Prostate gland (tissue), 2 donors: ENCODE results near the gene PLVAP. TPM values are rescaled to one million over a fixed set of nuclear protein-coding genes. Genes with fewer than 3 reads are reported as not detected.

ENCODE experiments used
- DNase-seq: peaks from one replicate; pipeline ENCODE4 v3.0.0-alpha.2; 2019; ENCODE audit warnings: low spot score
- H3K27ac ChIP-seq, 2 donors: fragments of 200-600 bp; sonication (generic); 2 replicates each; pipeline ENCODE4 v1.5.1; 2017 to 2019
- H3K27me3 ChIP-seq: fragments of 200-600 bp; sonication (generic); replicated peaks from 2 replicates; pipeline ENCODE4 v1.5.1; 2019; ENCODE audit not compliant: insufficient read depth
- H3K36me3 ChIP-seq, 2 donors: fragments of 200-600 bp; sonication (generic); 1 replicate in 1 of 2; 2 replicates in 1 of 2; pipeline versions ENCODE4 v1.5.1 to v1.8.1; 2017 to 2019
- H3K4me1 ChIP-seq: fragments of 200-600 bp; sonication (generic); replicated peaks from 2 replicates; pipeline ENCODE4 v1.5.1; 2019
- H3K4me3 ChIP-seq, 2 donors: fragments of 200-600 bp; sonication (generic); 2 replicates each; pipeline ENCODE4 v1.5.1; 2017 to 2019
- H3K9me3 ChIP-seq: fragments of 200-600 bp; sonication (generic); 2 replicates; pipeline ENCODE4 v1.5.1; 2017
- CTCF ChIP-seq, 4 experiments: fragments of 200-600 bp in 2 of 4; fragments of 450-650 bp in 2 of 4; sonication (generic) in 2 of 4; IDR thresholded peaks; 1 replicate in 3 of 4; 2 replicates in 1 of 4; pipeline ENCODE4 v1.5.1; 2016 to 2019; ENCODE audit warnings: antibody characterized with exemption in 4 of 4, mild to moderate bottlenecking in 2 of 4, moderate library complexity in 2 of 4
- POLR2A ChIP-seq: fragments of 450-650 bp; IDR thresholded peaks from one replicate; pipeline ENCODE4 v1.6.1; 2016; ENCODE audit warnings: antibody characterized with exemption, mild to moderate bottlenecking
- POLR2AphosphoS5 ChIP-seq: sonication (generic); formaldehyde crosslinking; IDR thresholded peaks from one replicate; pipeline ENCODE4 v1.6.1; 2017; ENCODE audit warnings: antibody characterized with exemption
- WGBS: methylation state at CpG from one replicate; pipeline ENCODE4 v1.1.5; 2018; 5-methylcytosine and 5-hydroxymethylcytosine counted together
- intact Hi-C: fragments of 100-400 bp; cut with DNase I; formaldehyde crosslinking; loops from one replicate; pipeline ENCODE4 v1.14.2; 2022
- total RNA-seq, 2 donors: library from RNA; depleted of rRNA; stranded (reverse); fragments of >200 nt; gene quantifications; one replicate each; pipeline ENCODE4 v1.1.0, GENCODE V29; 2016

Gene PLVAP
- total RNA-seq, 2 donors from 2014 or later: 33.5 to 35.4 TPM

- Histone ChIP-seq H3K36me3 (no peaks in the 10 kb centered on the region), H3K4me1 (peaks cover 9% of the 10 kb centered on the region)
- 73% methylated on average over 11 of the region's 11 CpGs for WGBS
Observed at GRCh38 chr19:17311455-17312188, 65.5 kb downstream of the PLVAP start.

GRCh38 chr19:17309965-17310461, 67.1 kb downstream of the PLVAP start:
- Histone ChIP-seq H3K4me1 (peaks cover 11% of the 10 kb centered on the region), H3K27me3 (no peaks in the 10 kb centered on the region), H3K36me3 (no peaks in the 10 kb centered on the region), H3K9me3 (no peaks in the 10 kb centered on the region), H3K4me3 (peak overlapping the region; percentile 77 to 88), H3K27ac (peak overlapping the region; percentile 52 to 69)
- no peak for DNase-seq
- intact Hi-C loops: no loop called here
- 7% methylated on average over 15 of the region's 23 CpGs for WGBS
- TF ChIP-seq CTCF (IDR thresholded peaks at IDR 0.05) (no peak), POLR2AphosphoS5 (no peak), POLR2A (no peak)

More at GRCh38 chr19:17311455-17312188, 65.5 kb downstream of the PLVAP start:
- intact Hi-C loops: no loop called here
- TF ChIP-seq CTCF (IDR thresholded peaks at IDR 0.05) (no peak), POLR2A (no peak), POLR2AphosphoS5 (no peak)
- Histone ChIP-seq H3K27me3 (no peaks in the 10 kb centered on the region), H3K27ac (no peak overlapping the region), H3K4me3 (no peak overlapping the region), H3K9me3 (no peaks in the 10 kb centered on the region)
- no peak for DNase-seq

GRCh38 chr19:17309198-17309964, 67.8 kb downstream of the PLVAP start, which contains the start of gene DDA1:
TSS of gene DDA1 (plus strand) at chr19:17309563. CDS start at chr19:17309655, 92 bp downstream.
- TF ChIP-seq POLR2AphosphoS5 (peak; percentile 99), POLR2A (peak; percentile 71), CTCF (IDR thresholded peaks at IDR 0.05) (peak in 1 of 4 experiments; percentile 32)
- H3K27me3 ChIP-seq: no peaks in the 10 kb centered on the region
- no peaks in the 10 kb centered on the region for H3K36me3 ChIP-seq
- intact Hi-C loops: no loop called here
- H3K27ac ChIP-seq: peak within 1 kb of the TSS; percentile 52 to 69
- H3K4me3 ChIP-seq: peak within 1 kb of the TSS; percentile 77 to 88
- H3K9me3 ChIP-seq: no peaks in the 10 kb centered on the region
- DNase-seq: peak; percentile 100
- H3K4me1 ChIP-seq: peaks cover 11% of the 10 kb centered on the region
- under 1% methylated on average over 46 of the region's 46 CpGs for WGBS

GRCh38 chr19:17307876-17308377, 69.2 kb downstream of the PLVAP start:
- no peak for TF ChIP-seq POLR2AphosphoS5
- no peak for TF ChIP-seq POLR2A
- no peak for TF ChIP-seq CTCF (IDR thresholded peaks at IDR 0.05)
- intact Hi-C loops: no loop called here
- no peak for DNase-seq
- Histone ChIP-seq H3K36me3 (no peaks in the 10 kb centered on the region), H3K9me3 (no peaks in the 10 kb centered on the region), H3K27me3 (no peaks in the 10 kb centered on the region), H3K4me3 (no peak overlapping the region), H3K4me1 (peaks cover 13% of the 10 kb centered on the region), H3K27ac (no peak overlapping the region)
- WGBS: 83% methylated on average over 8 of the region's 8 CpGs
